Medulla oblongata (tissue), 1 donor: Measurements from ENCODE around the gene PBX1.
"Not testable (repeated sequence)": the region's sequence is repeated elsewhere in the genome, so short reads cannot be mapped to it uniquely, and the experiment has no call there.

Source experiments
- DNase-seq: peaks from one replicate; pipeline ENCODE4 v3.0.0-alpha.2; 2015; ENCODE audit errors: extremely low spot score

The PBX1 gene

DNA sequence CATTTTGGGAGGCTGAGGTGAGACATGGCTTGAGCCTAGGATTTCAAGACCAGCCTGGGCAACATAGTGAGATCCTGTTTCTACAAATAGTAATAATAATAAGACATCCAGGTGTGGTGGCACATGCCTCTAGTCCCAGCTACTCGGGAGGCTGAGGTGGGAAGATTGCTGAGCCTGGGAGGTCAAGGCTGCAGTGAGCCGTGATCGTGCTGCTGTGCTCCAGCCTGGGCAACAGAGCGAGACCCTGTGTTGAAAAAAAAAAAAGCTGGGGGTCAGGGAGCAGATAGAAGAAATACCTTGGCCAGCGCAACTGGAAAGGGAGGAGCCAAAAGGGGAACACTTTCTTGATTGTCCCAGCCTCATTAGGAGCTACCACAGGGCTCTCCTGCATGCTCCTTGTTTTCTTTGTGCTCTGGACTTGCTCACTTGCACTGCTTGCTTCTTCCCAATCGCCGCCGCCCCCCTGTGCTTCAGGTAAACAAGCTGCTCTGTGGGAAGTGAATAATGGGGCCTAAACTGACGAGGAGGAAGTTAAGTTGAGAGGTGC, 31.1 kb downstream of the PBX1 start:
- no peak for DNase-seq

DNA sequence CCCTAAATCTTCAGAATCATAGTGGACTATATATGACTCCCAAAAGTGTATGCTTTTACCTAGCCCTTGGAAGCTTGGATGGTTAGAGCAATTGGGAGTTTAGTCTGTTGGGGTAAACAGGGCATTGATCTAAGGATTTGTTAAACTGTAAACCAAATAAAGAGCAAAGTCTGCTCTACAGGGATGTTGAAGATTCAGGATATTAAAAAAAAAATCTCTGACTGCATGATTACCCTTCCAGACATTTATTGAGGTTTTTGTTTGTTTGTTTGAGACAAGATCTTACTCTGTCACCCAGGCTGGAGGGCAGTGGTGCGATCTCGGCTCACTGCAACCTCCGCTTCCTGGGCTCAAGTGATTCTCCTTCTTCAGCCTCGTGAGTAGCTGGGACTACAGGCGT, 31.6 kb downstream of the PBX1 start:
- DNase-seq = no peak

DNA sequence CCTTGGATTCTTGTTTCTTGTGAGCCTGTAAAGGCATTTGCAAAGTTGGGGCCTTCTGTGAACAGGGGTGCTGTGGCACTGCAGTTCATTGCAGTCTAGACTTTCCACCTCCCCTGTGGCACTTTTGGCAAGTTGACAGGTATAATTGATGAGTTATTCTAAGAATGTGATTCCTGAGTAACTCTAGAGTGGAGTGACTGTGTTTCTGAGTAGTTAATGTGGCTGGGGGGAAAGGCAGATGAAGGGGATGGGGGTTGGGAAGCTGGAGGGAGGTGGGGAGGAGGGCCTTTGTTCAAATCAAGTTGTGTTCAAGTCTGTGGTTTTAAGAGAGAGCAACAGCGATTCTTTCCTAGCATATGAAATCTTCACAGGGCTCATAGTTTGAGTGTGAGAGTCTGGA, 32.9 kb downstream of the PBX1 start:
- DNase-seq = no peak

DNA sequence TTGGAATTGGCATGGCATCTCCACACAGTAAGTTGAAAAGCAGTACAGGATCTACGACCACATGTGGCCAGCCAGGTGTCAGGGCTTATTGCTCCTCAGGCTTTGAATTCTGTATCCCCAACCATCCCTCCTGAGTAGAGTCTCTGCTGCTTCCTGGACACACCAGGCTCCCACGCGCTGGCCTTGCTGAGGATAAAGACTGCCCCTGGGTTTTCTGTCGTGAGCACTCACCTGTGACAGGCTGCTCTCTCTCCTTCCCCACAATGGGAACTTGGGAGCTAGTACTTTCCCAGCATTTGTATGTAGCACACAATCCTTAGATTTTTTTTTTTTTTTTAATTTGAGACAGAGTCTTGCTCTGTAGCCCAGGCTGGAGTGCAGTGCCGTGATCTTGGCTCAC, 33.6 kb downstream of the PBX1 start:
- DNase-seq = no peak

GRCh38 chr1:164595212-164595611, 36.2 kb downstream of the PBX1 start:
- DNase-seq = no peak

- no peak for DNase-seq
Observed at GRCh38 chr1:164596172-164596571, 37.2 kb downstream of the PBX1 start.

DNA sequence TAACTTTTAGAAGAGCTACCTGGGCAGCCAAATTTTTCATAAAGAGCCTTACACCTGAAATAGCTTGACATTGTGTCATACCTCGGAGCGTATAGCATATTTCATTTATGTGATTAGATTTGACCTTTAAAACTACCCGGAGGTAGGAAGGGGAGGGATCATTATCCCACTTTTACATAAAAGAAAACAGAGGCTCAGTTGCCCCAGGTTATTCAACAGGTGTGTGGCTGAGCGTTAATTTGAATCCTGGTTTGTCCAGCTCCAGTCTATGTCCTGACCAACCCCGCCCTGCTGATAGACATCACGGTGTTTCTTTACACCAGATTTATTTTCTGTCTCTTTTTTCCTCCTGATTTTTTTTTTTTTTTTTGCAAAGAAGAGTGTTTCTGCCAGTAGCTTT, 39.7 kb downstream of the PBX1 start:
- no peak for DNase-seq

DNA sequence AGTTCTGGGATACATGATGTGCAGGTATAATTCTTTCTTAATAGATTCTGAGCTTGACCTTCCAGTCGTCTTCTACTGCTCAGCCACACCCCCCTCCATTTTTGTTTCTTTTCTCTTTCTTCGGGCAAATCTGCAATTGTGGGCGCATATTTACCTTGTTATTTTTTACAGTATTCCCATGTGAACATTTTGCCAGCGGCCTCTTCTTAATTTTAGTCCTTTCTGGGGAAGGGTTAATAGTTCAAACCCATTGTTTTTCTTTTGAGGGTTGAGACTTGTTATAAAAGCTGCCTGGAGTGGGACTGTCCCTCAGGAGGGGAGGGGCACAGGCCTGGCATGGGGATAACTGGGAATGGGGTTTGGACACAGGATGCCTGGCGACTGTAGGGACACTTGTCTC, 40.3 kb downstream of the PBX1 start:
- no peak for DNase-seq

DNA sequence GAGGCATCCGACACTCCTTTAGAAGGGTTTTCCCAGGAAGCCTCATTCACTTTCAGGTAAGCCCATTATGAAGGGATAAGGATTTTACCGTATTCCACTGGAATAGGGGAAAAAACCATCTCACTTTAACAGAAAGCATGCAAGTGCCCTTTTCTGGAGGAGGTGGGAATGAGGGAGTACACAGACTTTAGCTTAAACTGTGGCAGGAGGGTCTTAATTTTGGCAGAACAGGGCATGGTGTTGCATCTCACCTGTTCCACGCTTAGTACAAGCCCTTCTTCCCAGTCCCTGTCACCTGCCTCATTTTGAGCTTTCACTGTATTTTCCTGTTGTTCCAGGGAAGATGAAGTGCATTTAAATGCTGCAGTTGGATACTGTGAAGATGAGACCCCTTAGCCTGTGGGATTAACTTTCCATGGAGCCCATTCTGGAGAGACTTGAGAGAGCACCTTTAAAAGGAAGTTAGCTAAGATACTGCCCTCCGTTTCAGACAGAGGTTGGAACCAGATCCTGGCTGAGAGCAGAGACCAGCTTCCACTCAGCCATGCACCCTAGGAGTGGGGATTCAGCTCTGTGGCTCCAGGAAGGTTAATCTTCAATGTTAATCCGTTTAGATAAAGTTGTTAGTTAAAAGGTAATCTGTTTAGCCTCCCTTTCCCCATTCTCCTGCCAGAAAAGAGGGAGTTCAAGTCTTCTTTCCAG, 42.6 kb downstream of the PBX1 start:
- no peak for DNase-seq

DNA sequence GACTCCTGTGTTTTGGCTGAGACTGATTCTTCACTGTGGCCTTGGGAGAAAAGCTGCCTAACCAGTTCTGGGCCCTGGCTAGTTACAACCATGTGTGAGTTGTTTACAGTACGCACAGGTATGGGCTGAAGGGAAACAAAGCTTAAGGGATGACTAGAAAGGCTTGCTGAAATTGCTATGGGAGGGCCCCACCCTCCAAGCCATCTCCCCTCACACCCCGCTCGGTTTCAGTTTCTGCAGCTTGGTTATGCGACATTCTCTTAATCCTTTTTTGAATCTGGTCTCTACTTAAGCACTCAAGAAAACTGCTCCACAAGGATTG, 43.1 kb downstream of the PBX1 start:
- no peak for DNase-seq

DNA sequence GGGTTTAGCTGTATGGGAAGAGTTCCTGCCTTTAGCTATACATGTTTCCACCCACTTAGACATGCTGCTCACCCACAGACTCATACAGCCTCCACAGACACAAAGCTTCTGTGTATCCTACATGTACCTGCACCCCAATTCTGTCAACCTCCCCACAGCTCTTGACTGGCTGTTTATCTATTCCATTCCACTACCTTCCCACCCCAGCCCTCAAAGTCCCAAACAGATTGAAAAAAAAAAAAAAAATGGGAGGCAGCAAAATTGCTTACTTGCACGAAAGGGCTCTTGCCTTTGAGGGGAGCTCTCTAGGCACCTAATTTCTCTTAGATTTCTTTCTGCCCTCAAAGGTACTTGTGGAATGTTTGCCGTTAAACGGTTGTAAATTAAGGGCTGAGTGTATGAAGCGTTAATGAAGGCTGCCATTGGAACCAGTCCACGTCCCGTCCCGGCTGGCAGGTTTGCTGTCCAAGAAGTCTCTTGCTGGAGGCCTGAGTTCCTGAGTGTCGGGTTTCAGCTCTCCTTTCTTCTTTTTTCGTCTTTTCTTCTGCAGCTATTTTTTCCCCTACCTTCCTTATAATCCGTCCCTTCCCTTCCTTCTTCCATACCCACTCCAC, 43.6 kb downstream of the PBX1 start:
- DNase-seq = peak; percentile 67

DNA sequence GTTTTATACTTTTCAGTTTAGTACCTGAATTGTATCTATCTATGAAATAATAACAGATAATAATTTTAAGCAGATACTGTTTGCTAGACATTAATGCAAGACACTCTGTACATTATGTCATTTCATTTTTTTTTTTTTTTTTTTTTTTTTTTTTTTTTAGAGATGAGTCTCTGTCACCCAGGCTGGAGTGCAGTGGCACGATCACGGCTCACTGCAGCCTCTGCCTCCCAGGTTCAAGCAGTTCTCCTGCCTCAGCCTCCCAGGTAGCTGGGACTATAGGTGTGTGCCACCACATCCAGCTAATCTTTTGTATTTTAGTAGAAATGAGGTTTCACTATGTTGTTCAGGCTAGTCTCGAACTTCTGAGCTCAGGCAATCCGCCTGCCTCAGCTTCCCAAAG, 44.8 kb downstream of the PBX1 start:
- DNase-seq = not testable (repeated sequence)

DNA sequence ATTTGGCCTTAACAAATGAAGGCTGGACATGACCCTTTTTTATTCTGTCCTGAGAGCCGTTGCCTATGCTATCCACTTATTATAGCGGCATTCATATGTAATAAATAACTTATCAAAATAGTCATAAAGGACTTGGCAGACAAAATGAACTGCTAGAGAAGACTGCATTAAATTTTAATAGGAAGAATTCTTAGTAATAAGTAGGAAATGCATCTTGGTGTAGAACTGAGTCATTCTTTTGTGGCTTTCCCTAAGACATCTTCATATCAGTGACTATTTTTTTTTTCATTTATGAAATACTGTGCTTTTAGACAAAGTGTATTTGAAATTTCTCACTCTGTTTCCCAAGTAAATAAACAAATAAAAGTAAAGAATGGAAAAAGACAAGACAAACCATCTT, 45.6 kb downstream of the PBX1 start:
- no peak for DNase-seq

DNA sequence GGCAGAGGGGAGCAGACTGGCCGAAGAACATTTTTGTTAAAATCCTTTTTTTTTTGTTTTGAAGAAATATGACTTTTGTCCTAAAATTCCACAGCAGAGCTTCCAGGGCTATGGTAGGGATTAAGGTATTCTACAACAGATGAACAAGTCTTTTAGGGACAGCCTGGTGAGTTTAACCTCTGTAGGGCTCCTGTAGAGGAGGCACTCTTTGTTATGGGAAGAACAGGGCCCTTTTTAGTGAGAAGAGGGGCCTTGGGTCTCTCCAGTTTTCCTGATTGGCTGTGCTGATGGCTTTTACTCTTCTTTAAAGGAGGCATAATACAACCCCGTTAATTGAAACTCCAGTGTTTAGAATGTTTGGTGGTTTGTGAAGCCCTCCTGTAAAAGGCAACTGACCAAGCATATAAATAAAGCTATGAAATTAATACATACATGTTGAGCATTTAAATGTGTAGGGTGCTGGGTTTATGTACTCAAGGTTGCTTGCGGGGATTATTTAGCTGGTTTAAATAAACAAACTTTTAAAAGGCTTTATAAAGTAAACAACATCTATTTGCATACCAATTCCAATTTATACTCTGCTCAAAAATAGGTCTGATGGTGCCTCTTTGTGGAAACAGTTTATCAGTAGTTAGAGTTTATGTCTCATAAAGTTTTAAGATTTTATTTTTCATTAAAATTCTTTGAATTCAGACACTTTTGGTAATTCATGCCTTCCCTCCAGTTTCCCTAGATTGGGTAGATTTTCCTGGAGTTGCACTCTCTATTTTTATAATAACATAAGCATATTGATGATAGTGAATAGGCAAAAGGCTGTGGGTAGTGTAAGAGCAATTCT, 46.5 kb downstream of the PBX1 start:
- no peak for DNase-seq

GRCh38 chr1:164607351-164607750, 48.4 kb downstream of the PBX1 start:
- DNase-seq = no peak

GRCh38 chr1:164608651-164609057, 49.7 kb downstream of the PBX1 start:
- DNase-seq = no peak

- DNase-seq = no peak
Observed at GRCh38 chr1:164609089-164609488, 50.1 kb downstream of the PBX1 start.

GRCh38 chr1:164610538-164611222, 51.7 kb downstream of the PBX1 start:
- peak; percentile 75 for DNase-seq

DNA sequence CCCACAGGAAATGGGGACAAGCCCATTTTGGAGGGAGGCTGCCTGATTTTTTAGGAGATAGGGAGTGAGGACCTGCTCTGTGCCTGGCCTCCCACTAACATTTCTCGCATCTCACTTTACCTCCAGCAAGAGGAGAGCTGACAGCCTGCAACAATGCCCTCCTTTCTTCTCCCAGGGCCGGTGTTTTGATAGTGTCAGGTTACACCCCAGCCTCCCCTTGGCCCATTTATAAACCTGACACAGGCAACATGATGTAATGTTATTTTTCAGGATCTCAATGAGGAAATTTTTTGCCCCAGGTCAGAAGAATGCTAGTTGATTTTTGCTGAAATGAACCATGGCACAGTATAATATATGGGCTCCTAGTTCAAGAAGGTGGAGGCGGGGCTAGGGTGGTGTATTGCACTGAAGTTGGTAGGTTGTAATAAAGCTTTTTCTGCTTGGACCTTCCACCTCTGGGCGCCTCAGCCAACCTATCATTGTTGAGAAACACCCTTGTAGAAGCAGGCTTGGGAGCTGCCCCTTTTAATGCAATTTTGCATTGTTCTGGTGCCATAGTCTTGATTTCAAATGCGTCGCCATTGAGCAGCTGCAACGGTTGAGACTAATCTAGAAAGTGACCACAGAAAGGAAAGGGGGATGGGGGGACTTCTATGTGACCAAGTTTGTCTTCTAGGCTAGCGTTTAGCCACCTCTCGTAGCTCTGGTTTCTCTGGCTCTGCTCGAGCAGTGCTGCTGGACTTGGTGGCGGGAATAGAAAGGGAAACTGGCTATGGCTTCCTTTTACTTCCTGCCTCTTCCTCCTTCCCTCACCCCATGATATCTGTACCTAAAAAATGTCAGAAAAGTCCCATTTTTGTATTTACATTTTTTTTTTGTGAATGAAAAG, 53.0 kb downstream of the PBX1 start:
- no peak for DNase-seq

- no peak for DNase-seq
Observed at GRCh38 chr1:164613176-164613575, 54.2 kb downstream of the PBX1 start.

DNA sequence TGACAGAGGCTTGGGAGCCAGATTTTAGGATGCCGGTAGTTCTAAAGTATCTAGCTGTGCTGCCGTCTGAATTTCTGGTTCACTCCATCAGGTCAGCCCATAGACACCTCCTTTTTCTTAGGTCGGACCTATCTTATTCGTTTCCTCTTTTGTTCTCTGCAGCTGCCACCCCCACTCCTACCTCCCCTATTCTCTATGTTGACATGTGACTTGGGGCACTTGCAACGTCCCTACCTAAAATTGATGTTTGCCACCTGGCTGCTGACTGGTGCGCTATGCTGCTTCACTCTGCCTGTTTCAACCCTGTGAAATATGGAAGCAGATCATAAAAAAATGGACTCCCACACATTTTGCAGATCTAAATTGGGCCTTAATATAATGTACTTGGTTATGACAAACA, 55.3 kb downstream of the PBX1 start:
- no peak for DNase-seq
